ENCODE measurements around the gene TECPR2. TPM values are rescaled to one million over a fixed set of nuclear protein-coding genes. Genes with fewer than 3 reads are reported as not detected.

Gene TECPR2
- total and polyA plus RNA-seq, 4 experiments from 2014 or later = 0.89 to 12.6 (median 7.8) TPM

- Mint-ChIP-seq H3K27ac (peak overlapping the region in 4 of 7 donors; percentile 85 to 93 (median 90)), H3K36me3 (peaks cover 6 to 23% of the 10 kb centered on the region in 2 donors), H3K27me3 (no peaks in the 10 kb centered on the region), H3K4me1 (peaks cover 19 to 40% (median 24%) of the 10 kb centered on the region in 4 donors), H3K4me3 (no peak overlapping the region), H3K9me3 (no peaks in the 10 kb centered on the region)
- intact Hi-C loops (cut with micrococcal nuclease) = loop anchor here (2.0 kb wide), 1 partner anchor 399 kb away; the partner anchor contains the start of gene DYNC1H1
- Histone ChIP-seq H3K9me3 (ENCODE audit: control insufficient read depth in 1 of 2, low read length in 2 of 2) (no peaks in the 10 kb centered on the region), H3K36me3 (ENCODE audit: insufficient read depth, low read length) (no peaks in the 10 kb centered on the region), H3K4me1 (ENCODE audit: insufficient read depth, low read length) (peaks cover 33% of the 10 kb centered on the region), H3K27me3 (ENCODE audit: insufficient read depth, low read length) (no peaks in the 10 kb centered on the region), H3K27ac (ENCODE audit: low read depth, low read length) (peak overlapping the region; percentile 87), H3K4me3 (ENCODE audit: low read length in 2 of 2) (peak overlapping the region; percentile 64 to 95)
- ChIA-PET POLR2A (ENCODE audit: partially characterized antibody) (interaction anchor here (0.9 to 1.9 kb wide), 12 partner anchors 7 to 416 kb away, joined by 3 to 24 read pairs (median 3); partner anchors contain the start of genes MOK and ZNF839), CTCF (ENCODE audit: partially characterized antibody) (interaction anchor here (1.9 kb wide), 1 partner anchor 75 kb away, joined by 4 read pairs; no protein-coding TSS in a partner anchor)
- DNase-seq = peak in 1 of 5 donors; percentile 43
These were observed 622 bp downstream of the TECPR2 start for GRCh38 chr14:102363182-102363943.

DNA sequence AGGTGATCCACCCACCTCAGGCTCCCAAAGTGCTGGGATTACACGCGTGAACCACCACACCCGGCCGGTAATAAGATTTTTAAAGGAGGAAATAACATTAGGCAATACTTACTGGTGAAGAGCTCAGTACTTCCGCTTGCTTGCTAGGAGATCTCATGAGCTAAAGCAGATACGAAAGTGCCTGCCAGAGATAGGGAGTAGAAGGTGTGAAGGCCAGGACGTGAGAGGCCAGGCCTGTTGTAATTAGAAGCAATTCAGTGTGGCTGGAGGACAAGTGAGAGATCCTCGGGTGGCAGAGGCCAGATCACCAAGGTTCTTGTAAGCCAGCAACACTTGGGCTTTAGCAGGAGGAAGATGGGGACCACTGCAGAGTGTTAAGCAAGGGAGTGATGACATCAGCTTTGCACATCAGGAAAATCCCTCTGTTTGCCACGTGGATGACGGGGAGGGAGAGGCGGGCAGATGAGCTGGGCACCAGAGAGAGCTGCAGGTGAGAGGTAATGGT is 7.6 kb downstream of the TECPR2 start:
- H3K27me3 Mint-ChIP-seq = no peaks in the 10 kb centered on the region
- H3K4me1 Mint-ChIP-seq = peaks cover 0 to 24% (median 16%) of the 10 kb centered on the region in 4 donors
- no peak for DNase-seq
- H3K36me3 ChIP-seq (ENCODE audit: insufficient read depth, low read length) = peaks cover 3% of the 10 kb centered on the region
- no peak overlapping the region for H3K4me3 ChIP-seq (ENCODE audit: low read length in 2 of 2)
- CTCF ChIA-PET (ENCODE audit: partially characterized antibody) = no interaction called here
- H3K36me3 Mint-ChIP-seq = peaks cover 4 to 6% of the 10 kb centered on the region in 2 donors
- H3K27me3 ChIP-seq (ENCODE audit: insufficient read depth, low read length) = no peaks in the 10 kb centered on the region
- H3K27ac ChIP-seq (ENCODE audit: low read depth, low read length) = no peak overlapping the region
- H3K9me3 ChIP-seq (ENCODE audit: control insufficient read depth in 1 of 2, low read length in 2 of 2) = no peaks in the 10 kb centered on the region
- no peaks in the 10 kb centered on the region for H3K9me3 Mint-ChIP-seq
- H3K27ac Mint-ChIP-seq = peak overlapping the region in 5 of 7 donors; percentile 48 to 88 (median 54)
- peak overlapping the region in 1 of 8 donors; percentile 5 for H3K4me3 Mint-ChIP-seq
- intact Hi-C loops (cut with micrococcal nuclease) = no loop called here
- H3K4me1 ChIP-seq (ENCODE audit: insufficient read depth, low read length) = no peaks in the 10 kb centered on the region
- POLR2A ChIA-PET (ENCODE audit: partially characterized antibody) = interaction anchor here (1.2 kb wide), 1 partner anchor 8 kb away, joined by 4 read pairs; the partner anchor contains the start of genes CINP and TECPR2

GRCh38 chr14:102371361-102371760 is 8.6 kb downstream of the TECPR2 start:
- no peak overlapping the region for H3K4me3 ChIP-seq (ENCODE audit: low read length in 2 of 2)
- CTCF ChIA-PET (ENCODE audit: partially characterized antibody) = no interaction called here
- H3K36me3 Mint-ChIP-seq = peaks cover 4 to 9% of the 10 kb centered on the region in 2 donors
- H3K27ac Mint-ChIP-seq = peak overlapping the region in 1 of 7 donors; percentile 36
- intact Hi-C loops (cut with micrococcal nuclease) = no loop called here
- H3K27me3 Mint-ChIP-seq = no peaks in the 10 kb centered on the region
- peaks cover 0 to 24% (median 16%) of the 10 kb centered on the region in 4 donors for H3K4me1 Mint-ChIP-seq
- H3K36me3 ChIP-seq (ENCODE audit: insufficient read depth, low read length) = peaks cover 3% of the 10 kb centered on the region
- POLR2A ChIA-PET (ENCODE audit: partially characterized antibody) = interaction anchor here (1.2 kb wide), 1 partner anchor 9 kb away, joined by 4 read pairs; the partner anchor contains the start of genes CINP and TECPR2
- H3K9me3 ChIP-seq (ENCODE audit: control insufficient read depth in 1 of 2, low read length in 2 of 2) = no peaks in the 10 kb centered on the region
- no peaks in the 10 kb centered on the region for H3K4me1 ChIP-seq (ENCODE audit: insufficient read depth, low read length)
- no peaks in the 10 kb centered on the region for H3K27me3 ChIP-seq (ENCODE audit: insufficient read depth, low read length)
- H3K27ac ChIP-seq (ENCODE audit: low read depth, low read length) = no peak overlapping the region
- H3K4me3 Mint-ChIP-seq = no peak overlapping the region
- H3K9me3 Mint-ChIP-seq = no peaks in the 10 kb centered on the region
- no peak for DNase-seq

DNA sequence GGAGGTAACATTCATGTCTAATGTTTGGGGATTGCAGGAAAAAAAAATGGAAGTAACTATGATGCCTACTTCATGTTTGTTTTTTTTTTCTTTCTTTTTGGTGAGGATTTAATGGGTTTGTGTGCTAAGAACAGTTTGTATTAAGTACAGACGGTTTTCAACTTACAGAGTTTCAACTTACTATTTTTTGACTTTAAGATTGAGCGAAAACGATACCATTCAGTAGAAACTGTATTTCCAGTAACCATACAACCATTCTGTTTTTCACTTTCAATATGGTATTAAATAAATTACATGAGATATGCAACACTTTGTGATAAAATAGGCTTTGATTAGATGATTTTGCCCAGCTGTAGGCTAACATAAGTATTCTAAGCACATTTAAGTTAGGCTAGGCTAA is 10.4 kb downstream of the TECPR2 start:
- Histone ChIP-seq H3K9me3 (ENCODE audit: control insufficient read depth in 1 of 2, low read length in 2 of 2) (no peaks in the 10 kb centered on the region), H3K4me3 (ENCODE audit: low read length in 2 of 2) (no peak overlapping the region), H3K36me3 (ENCODE audit: insufficient read depth, low read length) (peaks cover 3% of the 10 kb centered on the region), H3K4me1 (ENCODE audit: insufficient read depth, low read length) (no peaks in the 10 kb centered on the region), H3K27me3 (ENCODE audit: insufficient read depth, low read length) (no peaks in the 10 kb centered on the region), H3K27ac (ENCODE audit: low read depth, low read length) (no peak overlapping the region)
- ChIA-PET CTCF (ENCODE audit: partially characterized antibody) (no interaction called here), POLR2A (ENCODE audit: partially characterized antibody) (no interaction called here)
- Mint-ChIP-seq H3K4me1 (peaks cover 0 to 15% (median 11%) of the 10 kb centered on the region in 4 donors), H3K36me3 (peaks cover 8 to 22% of the 10 kb centered on the region in 2 donors), H3K27me3 (no peaks in the 10 kb centered on the region), H3K27ac (no peak overlapping the region), H3K4me3 (no peak overlapping the region), H3K9me3 (no peaks in the 10 kb centered on the region)
- DNase-seq = no peak
- intact Hi-C loops (cut with micrococcal nuclease) = no loop called here

- Mint-ChIP-seq H3K4me3 (no peak overlapping the region), H3K4me1 (peaks cover 0 to 12% (median 8%) of the 10 kb centered on the region in 4 donors), H3K27me3 (no peaks in the 10 kb centered on the region), H3K9me3 (no peaks in the 10 kb centered on the region), H3K27ac (no peak overlapping the region), H3K36me3 (peaks cover 12 to 25% of the 10 kb centered on the region in 2 donors)
- Histone ChIP-seq H3K27me3 (ENCODE audit: insufficient read depth, low read length) (no peaks in the 10 kb centered on the region), H3K4me3 (ENCODE audit: low read length in 2 of 2) (no peak overlapping the region), H3K9me3 (ENCODE audit: control insufficient read depth in 1 of 2, low read length in 2 of 2) (no peaks in the 10 kb centered on the region), H3K27ac (ENCODE audit: low read depth, low read length) (no peak overlapping the region), H3K4me1 (ENCODE audit: insufficient read depth, low read length) (no peaks in the 10 kb centered on the region), H3K36me3 (ENCODE audit: insufficient read depth, low read length) (peaks cover 3% of the 10 kb centered on the region)
- DNase-seq = no peak
- POLR2A ChIA-PET (ENCODE audit: partially characterized antibody) = no interaction called here
- CTCF ChIA-PET (ENCODE audit: partially characterized antibody) = no interaction called here
- intact Hi-C loops (cut with micrococcal nuclease) = no loop called here
These were observed 11.5 kb downstream of the TECPR2 start for GRCh38 chr14:102374264-102374663.

- H3K36me3 ChIP-seq (ENCODE audit: insufficient read depth, low read length) = peaks cover 3% of the 10 kb centered on the region
- no peak overlapping the region for H3K27ac ChIP-seq (ENCODE audit: low read depth, low read length)
- CTCF ChIA-PET (ENCODE audit: partially characterized antibody) = no interaction called here
- H3K4me1 ChIP-seq (ENCODE audit: insufficient read depth, low read length) = no peaks in the 10 kb centered on the region
- peak overlapping the region in 1 of 7 donors; percentile 74 for H3K27ac Mint-ChIP-seq
- POLR2A ChIA-PET (ENCODE audit: partially characterized antibody) = no interaction called here
- H3K27me3 ChIP-seq (ENCODE audit: insufficient read depth, low read length) = no peaks in the 10 kb centered on the region
- peaks cover 17 to 25% of the 10 kb centered on the region in 2 donors for H3K36me3 Mint-ChIP-seq
- no peaks in the 10 kb centered on the region for H3K9me3 Mint-ChIP-seq
- DNase-seq = no peak
- H3K4me1 Mint-ChIP-seq = peaks cover 0 to 12% (median 8%) of the 10 kb centered on the region in 4 donors
- H3K9me3 ChIP-seq (ENCODE audit: control insufficient read depth in 1 of 2, low read length in 2 of 2) = no peaks in the 10 kb centered on the region
- intact Hi-C loops (cut with micrococcal nuclease) = no loop called here
- no peak overlapping the region for H3K4me3 Mint-ChIP-seq
- H3K27me3 Mint-ChIP-seq = no peaks in the 10 kb centered on the region
- H3K4me3 ChIP-seq (ENCODE audit: low read length in 2 of 2) = no peak overlapping the region
These were observed 12.4 kb downstream of the TECPR2 start for GRCh38 chr14:102375119-102375518.

DNA sequence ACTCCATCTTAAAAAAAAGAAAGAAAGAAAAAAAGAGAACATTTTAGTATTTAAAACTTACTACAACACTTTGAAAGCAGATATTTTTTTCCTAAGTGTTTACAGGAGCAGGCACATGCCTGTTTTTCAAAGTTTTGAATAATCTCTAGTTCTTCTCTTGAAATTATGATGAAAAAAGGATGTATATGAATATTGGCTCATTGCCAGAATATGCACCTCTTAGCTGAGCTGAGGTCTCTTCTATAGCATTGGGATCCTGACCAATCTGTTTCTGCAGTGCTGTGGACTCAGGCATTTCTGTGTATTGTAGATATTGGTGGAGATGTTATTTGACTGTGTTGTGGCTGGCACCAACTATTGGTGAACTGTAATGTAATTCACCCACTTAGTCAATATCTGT is 15.0 kb downstream of the TECPR2 start:
- H3K27me3 ChIP-seq (ENCODE audit: insufficient read depth, low read length) = no peaks in the 10 kb centered on the region
- CTCF ChIA-PET (ENCODE audit: partially characterized antibody) = no interaction called here

More for the DNA sequence above, 15.0 kb downstream of the TECPR2 start:
- no peak overlapping the region for H3K4me3 Mint-ChIP-seq
- POLR2A ChIA-PET (ENCODE audit: partially characterized antibody) = interaction anchor here (0.6 kb wide), 1 partner anchor 112 kb away, joined by 3 read pairs; no protein-coding TSS in a partner anchor
- H3K4me3 ChIP-seq (ENCODE audit: low read length in 2 of 2) = no peak overlapping the region
- H3K9me3 ChIP-seq (ENCODE audit: control insufficient read depth in 1 of 2, low read length in 2 of 2) = no peaks in the 10 kb centered on the region
- peaks cover 15 to 22% of the 10 kb centered on the region in 2 donors for H3K36me3 Mint-ChIP-seq
- H3K4me1 ChIP-seq (ENCODE audit: insufficient read depth, low read length) = no peaks in the 10 kb centered on the region
- no peaks in the 10 kb centered on the region for H3K27me3 Mint-ChIP-seq
- no peak for DNase-seq
- H3K27ac Mint-ChIP-seq = no peak overlapping the region
- intact Hi-C loops (cut with micrococcal nuclease) = no loop called here
- no peak overlapping the region for H3K27ac ChIP-seq (ENCODE audit: low read depth, low read length)
- peaks cover 3% of the 10 kb centered on the region for H3K36me3 ChIP-seq (ENCODE audit: insufficient read depth, low read length)
- H3K9me3 Mint-ChIP-seq = no peaks in the 10 kb centered on the region
- peaks cover 0 to 4% (median 0%) of the 10 kb centered on the region in 4 donors for H3K4me1 Mint-ChIP-seq
